Astrocyte of the hippocampus (primary cell): ENCODE data around the gene IRS2.

ENCODE experiments used
- DNase-seq: peaks from one replicate; pipeline ENCODE4 v3.0.0; 2011; ENCODE audit warnings: low read depth, low spot score

Gene IRS2

GRCh38 chr13:109803825-109804224, 17.4 kb upstream of the IRS2 start:
- no peak for DNase-seq

GRCh38 chr13:109802936-109803335, 16.6 kb upstream of the IRS2 start:
- DNase-seq = no peak

- DNase-seq = peak; percentile 68
Observed at GRCh38 chr13:109795011-109795410, 8.6 kb upstream of the IRS2 start.

GRCh38 chr13:109794095-109794494, 7.7 kb upstream of the IRS2 start:
- no peak for DNase-seq

- DNase-seq = no peak
Observed at GRCh38 chr13:109792416-109793059, 6.2 kb upstream of the IRS2 start.

GRCh38 chr13:109790942-109791605, 4.7 kb upstream of the IRS2 start:
- peak; percentile 49 for DNase-seq

GRCh38 chr13:109790086-109790485, 3.7 kb upstream of the IRS2 start:
- DNase-seq = no peak

- peak; percentile 57 for DNase-seq
Observed at GRCh38 chr13:109789262-109789661, 2.9 kb upstream of the IRS2 start.

GRCh38 chr13:109788372-109789111, 2.2 kb upstream of the IRS2 start:
- DNase-seq = no peak

GRCh38 chr13:109787135-109787954, 962 bp upstream of the IRS2 start:
- DNase-seq = peak; percentile 77

GRCh38 chr13:109785892-109786450, 412 bp downstream of the IRS2 start:
- no peak for DNase-seq

- peak; percentile 83 for DNase-seq
Observed at GRCh38 chr13:109785141-109785891, 1.1 kb downstream of the IRS2 start.

GRCh38 chr13:109784590-109785140, 1.7 kb downstream of the IRS2 start:
- DNase-seq = peak; percentile 96

GRCh38 chr13:109783815-109784589, 2.4 kb downstream of the IRS2 start:
- no peak for DNase-seq

GRCh38 chr13:109783447-109783814, 3.0 kb downstream of the IRS2 start:
- peak; percentile 45 for DNase-seq

- no peak for DNase-seq
Observed at GRCh38 chr13:109782823-109783431, 3.5 kb downstream of the IRS2 start.

- DNase-seq = no peak
Observed at GRCh38 chr13:109782066-109782822, 4.1 kb downstream of the IRS2 start.

GRCh38 chr13:109781384-109782065, 4.9 kb downstream of the IRS2 start:
- peak; percentile 50 for DNase-seq
